Trophoblast cell (in vitro differentiated cells and primary cell): ENCODE results near the gene GABPB2.

ENCODE experiments used
- DNase-seq, 2 donors: peaks; one replicate each; pipeline ENCODE4 v3.0.0-alpha.2; 2016
- H2AFZ ChIP-seq: 2 replicates; pipeline ENCODE4 v1.6.1; 2013; ENCODE audit warnings: low read length, moderate library complexity, mild to moderate bottlenecking; ENCODE audit not compliant: insufficient read depth, poor library complexity
- H2AK5ac ChIP-seq: 2 replicates; pipeline ENCODE4 v1.6.1; 2013; ENCODE audit warnings: mild to moderate bottlenecking, low read length
- H2BK120ac ChIP-seq: 2 replicates; pipeline ENCODE4 v1.6.1; 2013; ENCODE audit warnings: low read length, mild to moderate bottlenecking, moderate library complexity; ENCODE audit not compliant: insufficient read depth, poor library complexity
- H2BK12ac ChIP-seq: 2 replicates; pipeline ENCODE4 v1.6.1; 2013; ENCODE audit warnings: mild to moderate bottlenecking, low read length, moderate library complexity
- H2BK5ac ChIP-seq: 2 replicates; pipeline ENCODE4 v1.6.1; 2013; ENCODE audit warnings: low read length, low read depth, moderate library complexity, mild to moderate bottlenecking; ENCODE audit not compliant: poor library complexity
- H3K14ac ChIP-seq: 2 replicates; pipeline ENCODE4 v1.6.1; 2013; ENCODE audit warnings: mild to moderate bottlenecking, low read length
- H3K18ac ChIP-seq: 2 replicates; pipeline ENCODE4 v1.6.1; 2013; ENCODE audit warnings: mild to moderate bottlenecking, low read length
- H3K23ac ChIP-seq: 2 replicates; pipeline ENCODE4 v1.6.1; 2013; ENCODE audit warnings: low read length
- H3K27ac ChIP-seq: 2 replicates; pipeline ENCODE4 v1.5.1; 2013; ENCODE audit warnings: low read depth, mild to moderate bottlenecking, inconsistent platforms, low read length, moderate library complexity
- H3K27me3 ChIP-seq: 2 replicates; pipeline ENCODE4 v1.6.1; 2013; ENCODE audit warnings: inconsistent platforms, mild to moderate bottlenecking, low read length, moderate library complexity; ENCODE audit not compliant: insufficient read depth
- H3K36me3 ChIP-seq, 2 experiments: 1 replicate in 1 of 2; 2 replicates in 1 of 2; pipeline ENCODE4 v1.6.1; 2013; ENCODE audit warnings: low read length in 2 of 2, mild to moderate bottlenecking in 2 of 2, moderate library complexity in 1 of 2; ENCODE audit not compliant: insufficient read depth in 2 of 2, control insufficient read depth in 1 of 2
- H3K4ac ChIP-seq: 2 replicates; pipeline ENCODE4 v1.6.1; 2013; ENCODE audit warnings: low read depth, mild to moderate bottlenecking, low read length, moderate library complexity
- H3K4me1 ChIP-seq, 2 experiments: 1 replicate in 1 of 2; 2 replicates in 1 of 2; pipeline ENCODE4 v1.6.1; 2013; ENCODE audit warnings: low read length in 2 of 2, mild to moderate bottlenecking in 2 of 2, moderate library complexity in 1 of 2; ENCODE audit not compliant: insufficient read depth in 2 of 2, control insufficient read depth in 1 of 2
- H3K4me2 ChIP-seq: 2 replicates; pipeline ENCODE4 v1.6.1; 2013; ENCODE audit warnings: inconsistent platforms, mild to moderate bottlenecking, low read length, moderate library complexity
- H3K4me3 ChIP-seq: 2 replicates; pipeline ENCODE4 v1.5.1; 2013; ENCODE audit warnings: mild to moderate bottlenecking, low read depth, low read length, inconsistent platforms
- H3K79me1 ChIP-seq: one replicate; pipeline ENCODE4 v1.6.1; 2013; ENCODE audit warnings: low read length
- H3K79me2 ChIP-seq: 2 replicates; pipeline ENCODE4 v1.6.1; 2013; ENCODE audit warnings: low read length, mild to moderate bottlenecking; ENCODE audit not compliant: control insufficient read depth, insufficient read depth, poor library complexity
- H3K9ac ChIP-seq: 2 replicates; pipeline ENCODE4 v1.6.1; 2013; ENCODE audit warnings: mild to moderate bottlenecking, low read length
- H3K9me3 ChIP-seq: 2 replicates; pipeline ENCODE4 v1.6.1; 2013; ENCODE audit warnings: low read depth, mild to moderate bottlenecking, control low read depth, inconsistent platforms, low read length; ENCODE audit not compliant: insufficient read depth
- H4K12ac ChIP-seq: 2 replicates; pipeline ENCODE4 v1.6.1; 2013; ENCODE audit warnings: low read depth, mild to moderate bottlenecking, low read length, moderate library complexity
- H4K8ac ChIP-seq: 2 replicates; pipeline ENCODE4 v1.6.1; 2013; ENCODE audit warnings: low read depth, mild to moderate bottlenecking, low read length, moderate library complexity
- H4K91ac ChIP-seq: one replicate; pipeline ENCODE4 v1.6.1; 2013; ENCODE audit warnings: low read depth, mild to moderate bottlenecking, low read length, moderate library complexity
- WGBS: extraction: QIAGEN DNeasy Blood & Tissue Kit; methylation state at CpG from one replicate; pipeline ENCODE4 v1.1.7; 2013; ENCODE audit warnings: missing lambda C conversion rate; ENCODE audit not compliant: insufficient read length, insufficient coverage; ENCODE audit errors: extremely low coverage; 5-methylcytosine and 5-hydroxymethylcytosine counted together

The GABPB2 gene

DNA sequence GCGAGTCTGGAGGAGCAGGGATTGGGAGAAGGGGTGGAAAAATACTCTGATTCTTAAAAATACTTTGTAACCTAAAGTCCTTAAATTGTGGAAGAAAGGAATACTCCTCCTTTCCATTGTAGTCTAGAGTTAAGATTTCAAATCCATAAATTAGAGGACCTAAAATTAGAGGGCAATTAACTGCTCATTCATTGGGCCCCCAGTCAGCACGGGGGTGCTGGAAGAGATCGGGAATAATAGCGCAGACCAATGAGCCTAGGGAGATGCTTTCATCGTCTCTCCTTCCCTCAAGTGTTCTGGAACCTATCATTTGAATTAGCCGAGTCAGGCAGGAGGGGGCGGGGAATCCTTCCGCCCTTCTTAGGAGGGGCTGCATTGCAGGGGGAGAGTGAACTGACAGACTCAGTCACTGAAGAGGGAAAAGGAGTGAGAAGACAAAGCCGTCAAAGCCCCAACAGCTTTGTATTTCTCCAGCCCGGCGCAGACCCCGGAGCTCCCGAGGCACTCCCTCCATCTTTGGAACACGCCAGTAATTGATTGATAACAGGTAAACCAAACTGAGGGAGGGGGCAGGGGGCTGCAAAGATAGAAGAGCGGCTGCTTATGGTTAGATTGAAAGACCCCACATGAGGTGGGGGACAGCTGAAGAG, 10.4 kb upstream of the GABPB2 start, which contains the start of gene MLLT11:
Gene MLLT11, plus strand, starts transcription at position 391 of the 650 bp plus-strand sequence. CDS start 6,828 bp downstream, outside the sequence.
- Histone ChIP-seq H3K4me2 (peak within 1 kb of the TSS; percentile 88), H3K79me1 (peaks cover 27% of the 10 kb centered on the region), H2BK12ac (peak within 1 kb of the TSS; percentile 67), H3K4me1 (peaks cover 21 to 25% of the 10 kb centered on the region in 2 experiments), H3K4me3 (peak within 1 kb of the TSS; percentile 98), H4K12ac (peak within 1 kb of the TSS; percentile 97), H3K18ac (peak within 1 kb of the TSS; percentile 100), H3K27ac (peak within 1 kb of the TSS; percentile 99), H4K91ac (peak within 1 kb of the TSS; percentile 99), H3K9ac (peak within 1 kb of the TSS; percentile 99), H3K36me3 (peaks cover 19 to 26% of the 10 kb centered on the region in 2 experiments), H3K27me3 (no peaks in the 10 kb centered on the region), H2BK5ac (peak within 1 kb of the TSS; percentile 99), H4K8ac (peak within 1 kb of the TSS; percentile 97), H2AK5ac (peak within 1 kb of the TSS; percentile 94), H3K23ac (no peak within 1 kb of the TSS), H3K14ac (peak within 1 kb of the TSS; percentile 99), H3K79me2 (peaks cover 42% of the 10 kb centered on the region), H3K9me3 (no peaks in the 10 kb centered on the region), H2AFZ (peak within 1 kb of the TSS; percentile 94), H2BK120ac (peak within 1 kb of the TSS; percentile 99), H3K4ac (peak within 1 kb of the TSS; percentile 99)
- peak in 1 of 2 donors; percentile 31 for DNase-seq
- WGBS: no CpG with 5 or more reads among the region's 15 CpGs

DNA sequence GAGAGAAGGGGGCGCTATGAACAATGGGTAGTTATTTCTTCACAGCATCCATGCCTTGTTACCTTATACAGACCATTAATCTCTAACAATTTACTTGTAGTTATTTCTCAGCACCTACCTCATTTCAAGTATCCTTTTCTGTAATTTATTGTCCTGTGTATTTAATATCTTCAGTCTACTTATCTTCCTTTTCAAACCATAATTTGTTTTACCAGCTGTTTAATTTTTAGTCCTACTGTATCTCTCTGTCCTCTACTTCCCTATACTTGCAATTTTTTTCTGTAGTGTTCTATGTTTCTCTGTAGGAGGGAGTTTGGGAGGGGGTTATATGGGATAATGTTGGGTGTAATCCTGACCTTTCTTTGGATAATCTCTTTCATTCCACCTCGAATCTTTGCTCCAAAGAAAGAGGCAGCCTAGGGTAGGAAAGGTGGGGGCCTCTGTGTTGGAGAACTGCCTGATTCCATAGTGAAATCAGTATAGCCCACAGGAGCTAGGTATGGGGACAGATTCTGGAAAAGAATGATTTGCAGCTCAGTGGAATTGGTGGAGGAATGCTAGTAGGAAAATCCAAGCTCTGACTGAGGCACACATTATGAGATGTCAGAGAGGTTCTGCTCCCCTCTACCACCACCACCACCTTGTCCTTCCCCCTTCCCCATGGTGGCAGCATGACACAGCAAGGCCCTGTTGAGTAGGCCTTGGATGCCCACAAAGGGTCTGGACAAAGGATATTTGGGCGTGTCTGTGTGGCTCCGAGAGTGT, 9.7 kb upstream of the GABPB2 start:
- Histone ChIP-seq H3K9ac (peak overlapping the region; percentile 88), H3K27ac (peak overlapping the region; percentile 99), H3K36me3 (peaks cover 13 to 21% of the 10 kb centered on the region in 2 experiments), H3K4ac (peak overlapping the region; percentile 97), H2BK12ac (peak overlapping the region; percentile 32), H4K12ac (peak overlapping the region; percentile 24), H3K9me3 (no peaks in the 10 kb centered on the region), H3K23ac (no peak overlapping the region), H2BK120ac (peak overlapping the region; percentile 68), H2AFZ (peak overlapping the region; percentile 8), H3K18ac (peak overlapping the region; percentile 39), H3K79me1 (peaks cover 27% of the 10 kb centered on the region), H2BK5ac (peak overlapping the region; percentile 81), H4K91ac (peak overlapping the region; percentile 64), H3K27me3 (no peaks in the 10 kb centered on the region), H3K4me1 (peaks cover 21% of the 10 kb centered on the region in 2 experiments), H2AK5ac (peak overlapping the region; percentile 23), H3K4me3 (peak overlapping the region; percentile 81), H3K79me2 (peaks cover 42% of the 10 kb centered on the region), H4K8ac (peak overlapping the region; percentile 30), H3K4me2 (peak overlapping the region; percentile 88), H3K14ac (peak overlapping the region; percentile 55)
- no peak for DNase-seq
- no CpG with 5 or more reads among the region's 4 CpGs for WGBS

DNA sequence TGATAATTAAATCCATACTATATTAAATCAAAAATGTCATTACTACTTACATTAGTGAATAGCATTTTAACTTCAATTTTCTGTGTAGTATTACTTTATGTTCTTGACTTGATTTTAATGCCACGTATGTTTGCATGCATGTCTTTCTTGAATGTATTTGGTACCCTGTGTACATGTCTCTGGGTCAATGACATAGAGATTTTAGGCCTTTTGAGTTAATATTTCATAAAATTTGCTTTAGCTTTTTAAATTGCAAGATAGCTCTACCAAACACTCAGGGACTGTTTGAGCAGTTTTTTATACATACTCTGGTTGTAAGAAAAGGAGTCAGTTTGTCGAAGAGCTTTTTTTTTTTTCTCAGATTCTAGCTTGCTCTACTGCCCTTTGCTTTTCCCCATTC, 8.9 kb upstream of the GABPB2 start:
- no peak overlapping the region for H2AFZ ChIP-seq
- H2BK12ac ChIP-seq: no peak overlapping the region
- peaks cover 27% of the 10 kb centered on the region for H3K79me1 ChIP-seq
- H3K4me3 ChIP-seq: no peak overlapping the region
- H3K9me3 ChIP-seq: no peaks in the 10 kb centered on the region
- peaks cover 16 to 18% of the 10 kb centered on the region in 2 experiments for H3K4me1 ChIP-seq
- no peak overlapping the region for H2BK120ac ChIP-seq
- peaks cover 15 to 18% of the 10 kb centered on the region in 2 experiments for H3K36me3 ChIP-seq
- peak overlapping the region; percentile 79 for H3K4me2 ChIP-seq
- no peak overlapping the region for H4K91ac ChIP-seq
- no peak overlapping the region for H3K9ac ChIP-seq
- peaks cover 35% of the 10 kb centered on the region for H3K79me2 ChIP-seq
- no peak overlapping the region for H3K18ac ChIP-seq
- H3K27me3 ChIP-seq: no peaks in the 10 kb centered on the region
- H4K8ac ChIP-seq: no peak overlapping the region
- no peak overlapping the region for H2AK5ac ChIP-seq
- no peak overlapping the region for H3K27ac ChIP-seq
- H3K4ac ChIP-seq: no peak overlapping the region
- H3K23ac ChIP-seq: no peak overlapping the region
- WGBS: no CpG with 5 or more reads among the region's 2 CpGs
- H2BK5ac ChIP-seq: no peak overlapping the region
- no peak overlapping the region for H4K12ac ChIP-seq
- H3K14ac ChIP-seq: no peak overlapping the region
- no peak for DNase-seq

DNA sequence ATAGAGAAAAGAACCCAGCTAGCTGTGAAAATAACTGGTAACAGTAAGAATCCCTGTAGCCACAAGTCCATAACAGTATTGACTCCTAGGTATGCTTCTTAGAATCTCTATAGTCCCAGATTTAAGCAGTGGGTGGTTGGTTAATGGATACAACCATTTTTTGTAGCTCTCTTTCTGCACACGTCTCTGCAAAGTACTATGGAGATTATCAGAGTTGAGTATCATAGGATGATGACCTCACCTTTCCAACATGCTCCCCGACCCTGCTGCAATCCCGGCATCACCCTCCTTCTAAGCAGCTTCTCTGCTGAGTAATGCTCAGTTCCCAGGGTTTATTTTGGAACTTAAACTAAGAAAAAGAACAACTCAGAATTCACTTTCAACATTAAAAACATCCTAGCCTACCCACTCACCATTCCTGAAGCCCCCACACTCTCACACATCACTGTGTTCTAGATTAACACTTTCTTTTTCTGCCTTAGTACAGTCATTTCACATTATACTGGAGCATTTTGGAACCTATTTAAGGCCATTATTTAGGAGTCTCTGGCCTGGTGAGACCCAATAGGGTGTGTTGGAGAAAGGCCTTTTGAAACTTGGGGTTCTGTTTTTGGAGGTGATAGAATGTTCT, 7.7 kb upstream of the GABPB2 start:
- Histone ChIP-seq H3K14ac (no peak overlapping the region), H2AFZ (no peak overlapping the region), H3K9ac (no peak overlapping the region), H3K27me3 (no peaks in the 10 kb centered on the region), H3K18ac (no peak overlapping the region), H3K79me1 (peaks cover 25% of the 10 kb centered on the region), H4K8ac (no peak overlapping the region), H3K79me2 (peaks cover 25% of the 10 kb centered on the region), H3K36me3 (peaks cover 11 to 19% of the 10 kb centered on the region in 2 experiments), H3K4me1 (peaks cover 5 to 8% of the 10 kb centered on the region in 2 experiments), H3K9me3 (no peaks in the 10 kb centered on the region), H2AK5ac (no peak overlapping the region), H4K91ac (no peak overlapping the region), H3K4me3 (no peak overlapping the region), H2BK120ac (no peak overlapping the region), H3K4me2 (peak overlapping the region; percentile 53), H3K4ac (peak overlapping the region; percentile 60), H3K27ac (peak overlapping the region; percentile 50), H4K12ac (no peak overlapping the region), H2BK5ac (no peak overlapping the region), H2BK12ac (no peak overlapping the region), H3K23ac (no peak overlapping the region)
- peak; percentile 51 to 70 for DNase-seq
- WGBS: no CpG with 5 or more reads among the region's 3 CpGs
